CD4-positive, alpha-beta T cell treated with Interleukin-2 at 100 ng/mL for 4 hours (primary cell): ENCODE measurements around the gene NACA2.

ENCODE experiments used
- DNase-seq: peaks from one replicate; pipeline ENCODE4 v3.0.0-alpha.2; 2020; ENCODE audit warnings: low spot score

NACA2 gene

GRCh38 chr17:61547113-61547512 lies 43.9 kb downstream of the NACA2 start:
- DNase-seq: no peak

DNA sequence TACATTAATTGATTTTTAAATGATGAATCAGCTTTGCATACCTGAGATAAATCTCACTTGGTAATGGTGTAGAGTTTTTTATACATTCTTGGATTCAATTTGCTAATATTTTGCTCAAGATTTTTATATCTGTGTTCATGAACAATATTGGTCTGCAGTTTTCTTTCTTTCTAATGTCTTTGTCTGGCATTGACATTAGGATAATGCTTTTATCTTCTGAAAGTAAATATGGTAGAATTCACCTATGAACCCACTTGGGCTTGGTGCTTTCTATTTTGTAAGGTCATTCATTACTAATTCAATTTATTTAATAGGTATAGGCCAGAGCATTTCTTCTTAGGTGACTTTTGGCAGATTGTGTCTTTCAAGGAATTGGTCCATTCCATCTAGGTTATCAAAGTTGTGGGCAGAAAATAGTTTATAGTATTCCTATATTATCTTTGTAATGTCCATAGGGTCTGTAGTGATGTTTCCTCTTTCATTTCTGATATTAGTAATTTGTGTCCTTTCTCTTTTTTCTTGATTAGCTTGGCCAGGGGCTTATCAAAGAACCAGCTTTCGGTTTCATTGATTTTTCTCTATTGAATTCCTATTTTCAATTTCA lies 45.6 kb downstream of the NACA2 start:
- no peak for DNase-seq

DNA sequence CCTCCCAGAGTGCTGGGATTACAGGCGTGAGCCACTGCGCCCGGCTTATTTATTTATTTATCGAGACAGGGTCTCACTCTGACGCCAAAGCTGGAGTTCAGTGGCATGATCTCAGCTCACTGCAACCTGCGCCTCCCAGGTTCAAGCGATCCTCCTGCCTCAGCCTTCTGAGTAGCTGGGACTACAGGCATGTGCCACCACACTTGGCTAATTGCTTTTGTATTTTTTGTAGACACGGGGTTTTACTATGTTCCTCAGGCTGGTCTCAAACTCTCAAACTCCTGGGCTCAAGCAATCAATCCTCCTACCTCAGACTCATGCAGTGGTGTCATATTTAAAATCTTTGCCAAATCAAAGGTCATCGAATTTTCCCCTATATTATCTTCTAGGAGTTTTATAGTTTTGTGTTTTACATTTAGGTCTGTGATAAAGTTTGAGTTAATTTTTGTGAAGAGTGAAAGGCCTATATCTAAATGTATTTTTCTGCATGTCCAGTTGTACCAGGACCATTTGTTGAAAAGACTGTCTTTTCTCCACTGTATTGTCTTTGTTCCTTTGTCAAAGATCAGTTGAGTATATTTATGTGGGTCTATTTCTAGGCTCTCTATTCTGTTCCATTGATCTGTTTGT lies 47.1 kb downstream of the NACA2 start:
- no peak for DNase-seq

DNA sequence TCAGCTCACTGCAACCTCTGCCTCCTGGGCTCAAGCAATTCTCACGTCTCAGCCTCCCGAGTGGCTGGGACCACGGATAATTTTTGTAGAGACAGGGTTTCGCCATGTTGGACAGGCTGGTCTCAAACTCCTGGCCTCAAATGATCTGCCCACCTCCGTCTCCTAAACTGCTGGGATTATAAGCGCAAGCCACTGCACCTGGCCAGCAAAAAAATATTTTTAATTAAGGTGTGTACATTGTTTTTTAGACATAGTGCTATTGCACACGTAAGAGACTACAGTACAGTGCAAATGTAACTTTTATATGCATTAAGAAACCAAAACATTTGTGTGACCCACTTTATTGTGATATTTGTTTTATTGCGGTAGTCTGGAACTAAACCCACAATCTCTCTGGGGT lies 49.0 kb downstream of the NACA2 start:
- no peak for DNase-seq

- no peak for DNase-seq
Measured at GRCh38 chr17:61540874-61541273, 50.1 kb downstream of the NACA2 start.
